HG02763 (cell line): ENCODE data around the gene APPBP2.
"Not testable (repeated sequence)": the region's sequence is repeated elsewhere in the genome, so short reads cannot be mapped to it uniquely, and the experiment has no call there.

Experiments
- ATAC-seq: cut with Tn5 transposase; IDR thresholded peaks from one replicate; pipeline ENCODE4 v1.9.1; 2021; ENCODE audit warnings: mild to moderate bottlenecking, moderate library complexity; ENCODE audit not compliant: unreplicated experiment

The APPBP2 gene, protein sequence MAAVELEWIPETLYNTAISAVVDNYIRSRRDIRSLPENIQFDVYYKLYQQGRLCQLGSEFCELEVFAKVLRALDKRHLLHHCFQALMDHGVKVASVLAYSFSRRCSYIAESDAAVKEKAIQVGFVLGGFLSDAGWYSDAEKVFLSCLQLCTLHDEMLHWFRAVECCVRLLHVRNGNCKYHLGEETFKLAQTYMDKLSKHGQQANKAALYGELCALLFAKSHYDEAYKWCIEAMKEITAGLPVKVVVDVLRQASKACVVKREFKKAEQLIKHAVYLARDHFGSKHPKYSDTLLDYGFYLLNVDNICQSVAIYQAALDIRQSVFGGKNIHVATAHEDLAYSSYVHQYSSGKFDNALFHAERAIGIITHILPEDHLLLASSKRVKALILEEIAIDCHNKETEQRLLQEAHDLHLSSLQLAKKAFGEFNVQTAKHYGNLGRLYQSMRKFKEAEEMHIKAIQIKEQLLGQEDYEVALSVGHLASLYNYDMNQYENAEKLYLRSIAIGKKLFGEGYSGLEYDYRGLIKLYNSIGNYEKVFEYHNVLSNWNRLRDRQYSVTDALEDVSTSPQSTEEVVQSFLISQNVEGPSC

DNA sequence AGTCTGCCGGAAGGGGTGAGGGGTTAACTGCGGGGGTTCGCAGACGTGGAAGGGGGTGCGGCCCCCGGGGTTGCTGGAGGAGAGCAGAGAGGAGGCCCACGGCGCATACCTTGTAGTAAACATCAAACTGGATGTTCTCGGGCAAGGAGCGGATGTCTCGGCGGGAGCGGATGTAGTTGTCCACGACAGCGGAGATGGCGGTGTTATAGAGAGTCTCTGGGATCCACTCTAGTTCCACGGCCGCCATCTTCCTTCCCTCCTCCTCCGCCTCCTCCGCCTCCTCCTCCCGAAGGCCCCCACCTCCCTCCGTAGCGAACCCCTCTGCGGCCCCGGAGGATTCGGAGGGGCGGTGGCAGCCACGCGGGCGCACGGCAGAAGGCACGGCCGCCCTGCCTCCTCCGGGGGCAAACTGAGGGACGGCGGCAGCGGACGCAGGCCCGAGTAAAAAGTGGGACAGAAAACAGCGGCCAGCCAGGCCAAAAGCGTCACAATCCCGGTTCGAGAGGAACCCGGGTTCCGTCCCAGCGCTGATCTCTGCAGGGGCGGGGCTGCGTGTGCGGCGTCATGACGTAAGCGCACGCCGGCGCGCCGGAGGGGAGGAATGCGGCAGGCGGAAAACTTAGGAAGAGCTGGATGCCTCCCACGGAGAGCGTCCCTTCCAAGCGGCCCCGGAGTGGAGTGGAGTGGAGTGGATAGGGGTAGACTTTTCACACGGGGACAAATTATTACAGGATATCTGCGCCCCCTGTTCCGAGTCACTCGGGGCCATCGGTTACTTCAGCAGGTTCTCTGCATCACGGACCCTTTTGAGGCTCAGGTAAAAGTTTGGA, at the start of gene APPBP2:
Gene APPBP2 (minus strand): TSS at position 558 of the 830 bp plus-strand sequence. CDS start 311 bp downstream, at position 247.
- peak; percentile 90 for ATAC-seq

DNA sequence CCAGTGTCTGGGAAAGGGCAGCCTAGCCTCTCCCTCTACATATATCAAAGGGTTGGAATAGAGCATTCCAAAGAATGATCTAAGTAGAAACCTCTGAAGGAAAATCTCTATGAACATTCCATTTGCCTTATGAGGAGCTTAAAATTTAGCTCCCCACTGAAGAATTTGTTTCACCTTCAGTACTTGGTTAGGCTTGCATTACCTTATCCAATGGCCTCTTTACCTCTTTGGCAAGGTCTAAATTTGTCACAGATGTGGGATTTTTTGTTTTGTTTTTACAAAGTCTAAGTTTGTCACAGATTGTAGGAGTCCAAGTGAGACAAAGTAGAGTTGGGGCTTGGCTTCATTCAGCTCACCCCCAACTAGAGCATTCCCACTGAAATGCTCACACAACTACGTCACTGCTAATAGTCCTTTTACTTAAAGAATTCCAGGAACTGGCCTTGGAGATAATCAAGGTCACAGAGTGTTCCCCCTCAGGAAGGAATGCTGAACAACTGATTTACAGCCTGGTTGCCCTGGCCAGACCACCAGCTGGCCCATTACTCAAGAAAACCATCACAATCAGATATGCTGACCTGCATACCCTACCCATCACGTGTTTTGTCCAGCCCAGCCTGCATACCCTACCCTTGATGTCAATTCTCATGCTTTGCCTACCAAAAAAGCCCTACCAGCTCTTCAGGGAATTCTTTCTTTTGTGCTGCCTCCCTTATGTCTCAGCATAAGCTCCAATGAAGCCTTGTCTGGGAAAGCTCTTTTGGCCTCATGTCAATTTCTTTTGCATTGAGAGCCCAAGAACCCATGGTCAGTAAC, 47.4 kb upstream of the APPBP2 start:
- ATAC-seq: no peak

DNA sequence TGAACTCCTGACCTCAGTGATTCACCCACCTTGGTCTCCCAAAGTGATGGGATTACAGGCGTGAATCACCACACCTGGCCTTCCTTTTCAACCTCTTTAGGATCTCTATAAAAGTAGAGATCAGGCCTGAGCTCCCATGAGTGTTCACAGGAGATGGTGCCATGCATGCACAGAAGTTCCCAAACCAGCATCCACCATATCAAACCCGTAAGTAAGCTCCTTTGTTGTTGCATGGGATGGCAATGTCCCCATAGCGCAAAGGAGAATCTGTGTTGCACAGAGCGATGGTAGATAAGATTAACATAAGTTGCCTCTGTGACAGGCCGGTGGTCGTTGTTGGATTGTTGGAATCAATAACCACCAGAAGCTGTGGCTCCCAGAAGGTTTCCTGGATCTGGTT, 39.2 kb upstream of the APPBP2 start:
- no peak for ATAC-seq

DNA sequence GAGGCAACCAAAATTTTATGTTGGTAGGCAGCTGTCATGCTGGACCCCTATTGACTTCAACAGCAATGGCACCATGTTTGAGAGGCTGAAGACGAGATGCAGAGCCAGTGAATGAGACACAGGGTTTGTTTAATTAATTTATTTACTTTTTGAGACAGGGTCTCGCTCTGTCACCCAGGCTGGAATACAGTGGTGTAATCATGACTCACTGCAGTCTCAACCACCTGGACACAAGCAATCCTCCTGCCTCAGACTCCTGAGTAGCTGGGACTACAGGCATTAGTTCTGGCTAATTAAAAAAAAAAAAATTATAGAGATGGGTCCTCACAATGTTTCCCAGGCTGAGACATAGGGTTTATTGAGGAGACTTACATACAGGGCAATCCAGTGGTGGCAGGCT, 37.7 kb upstream of the APPBP2 start:
- no peak for ATAC-seq

DNA sequence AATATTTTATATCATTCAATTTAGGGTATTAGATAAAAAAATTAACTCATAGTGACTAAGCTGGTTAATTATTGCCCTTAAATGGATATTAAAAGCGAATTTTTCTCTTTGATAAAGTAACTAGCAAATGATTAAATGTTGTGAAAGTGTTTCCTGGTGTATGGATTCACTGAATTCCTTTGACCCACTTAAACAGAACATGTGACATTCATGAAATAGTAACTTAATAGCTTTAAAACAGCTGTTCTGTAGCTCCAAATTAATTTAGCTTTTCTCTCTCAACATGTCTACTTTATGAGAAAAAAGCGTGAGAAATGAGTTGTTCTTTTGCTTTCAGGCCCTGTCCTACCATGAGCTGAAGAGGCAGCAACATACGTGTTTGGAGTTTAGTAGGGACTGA, 36.4 kb upstream of the APPBP2 start:
- no peak for ATAC-seq

DNA sequence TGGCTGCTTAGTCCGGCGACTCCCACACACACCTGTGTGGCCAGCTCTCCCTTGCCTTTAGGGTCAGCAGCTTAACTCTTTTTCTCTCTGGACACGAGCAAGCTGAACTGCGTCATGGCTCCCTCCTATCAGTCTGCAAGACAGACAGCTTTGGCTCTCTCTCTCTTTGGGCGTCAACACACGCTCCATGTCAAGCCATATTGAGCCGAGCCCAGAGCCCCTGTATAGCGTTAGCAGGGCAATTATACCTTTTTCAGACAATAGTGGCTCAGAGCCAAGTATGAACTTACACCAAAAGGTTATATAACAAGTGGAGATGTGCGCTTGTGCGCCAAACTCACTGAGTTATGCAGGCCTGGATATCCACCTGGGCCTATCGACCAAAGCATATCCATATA, 34.8 kb upstream of the APPBP2 start:
- no peak for ATAC-seq

DNA sequence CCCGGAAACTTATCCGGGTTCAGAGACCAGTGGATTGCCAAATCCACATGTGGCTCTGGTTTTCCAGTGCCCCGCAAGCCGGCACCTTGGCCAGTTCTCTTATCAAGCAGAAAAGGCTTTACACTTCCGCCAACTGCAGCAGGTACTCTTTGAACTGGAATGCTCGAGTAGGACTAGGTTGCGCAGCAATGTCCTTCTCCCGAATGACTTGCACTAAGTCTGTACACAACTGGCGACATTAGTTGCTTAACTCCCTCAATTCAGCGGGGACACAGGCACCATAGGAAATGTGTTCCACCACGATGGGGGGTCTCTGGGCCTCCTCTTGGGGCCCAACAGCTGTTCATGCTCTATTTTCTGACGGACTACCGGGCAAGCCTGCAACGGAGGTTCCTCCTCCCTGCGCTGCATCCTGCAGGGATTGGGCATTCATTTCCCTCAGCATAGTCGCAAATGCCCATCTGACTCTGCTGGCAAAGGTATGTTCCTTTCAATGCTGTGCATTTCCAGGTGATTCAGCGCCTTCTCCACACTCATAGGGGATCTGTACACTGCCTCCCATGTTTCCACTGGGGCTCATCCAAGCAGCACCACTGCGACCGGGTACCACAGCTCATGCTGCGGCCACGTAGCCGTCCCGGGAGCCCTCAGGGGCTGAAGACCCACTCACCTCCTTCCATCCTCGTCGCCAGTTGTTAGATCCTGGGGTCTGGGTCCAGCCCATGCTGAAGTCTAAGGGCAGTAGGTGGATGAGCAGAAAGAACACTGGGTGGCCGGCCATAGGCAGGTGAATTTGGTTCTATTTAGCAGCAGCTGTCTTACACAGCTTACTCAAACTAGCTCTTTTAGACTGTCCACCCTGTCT, 34.2 kb upstream of the APPBP2 start:
- no peak for ATAC-seq

DNA sequence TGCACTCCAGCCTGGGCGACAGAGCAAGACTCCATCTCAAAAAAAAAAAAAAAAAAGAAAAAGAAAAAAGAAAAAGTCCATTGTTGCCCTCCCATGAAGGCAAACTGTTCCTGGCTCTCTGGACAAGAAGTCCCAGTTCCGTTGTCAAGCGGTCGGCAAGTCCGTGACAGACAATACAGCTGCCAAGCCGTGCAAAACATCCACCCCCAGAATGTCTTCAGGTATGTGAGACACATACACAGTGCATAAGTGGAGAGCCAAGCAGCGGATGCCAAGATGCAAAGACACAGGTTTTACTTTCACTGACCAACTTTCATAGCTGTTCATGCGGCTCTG, 33.6 kb upstream of the APPBP2 start:
- no peak for ATAC-seq

DNA sequence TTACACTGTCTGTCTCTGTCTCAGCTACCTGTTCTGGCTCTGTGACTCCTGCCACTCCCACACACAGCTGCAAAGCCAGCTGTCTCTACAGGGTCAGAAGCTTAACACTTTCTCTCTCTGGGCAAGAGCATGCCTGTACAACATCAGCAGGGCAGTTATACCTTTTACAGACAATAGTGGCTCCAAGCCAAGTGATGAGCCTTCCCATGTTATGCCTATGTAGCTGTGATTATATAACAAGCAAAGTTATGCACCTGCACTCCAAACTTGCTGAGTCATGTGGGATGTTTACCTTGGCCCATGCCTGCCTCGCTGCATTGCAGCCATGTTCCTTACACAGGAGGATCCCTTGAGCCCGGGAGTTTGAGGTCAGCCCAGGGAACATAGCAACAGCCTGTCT, 31.8 kb upstream of the APPBP2 start:
- ATAC-seq: no peak

DNA sequence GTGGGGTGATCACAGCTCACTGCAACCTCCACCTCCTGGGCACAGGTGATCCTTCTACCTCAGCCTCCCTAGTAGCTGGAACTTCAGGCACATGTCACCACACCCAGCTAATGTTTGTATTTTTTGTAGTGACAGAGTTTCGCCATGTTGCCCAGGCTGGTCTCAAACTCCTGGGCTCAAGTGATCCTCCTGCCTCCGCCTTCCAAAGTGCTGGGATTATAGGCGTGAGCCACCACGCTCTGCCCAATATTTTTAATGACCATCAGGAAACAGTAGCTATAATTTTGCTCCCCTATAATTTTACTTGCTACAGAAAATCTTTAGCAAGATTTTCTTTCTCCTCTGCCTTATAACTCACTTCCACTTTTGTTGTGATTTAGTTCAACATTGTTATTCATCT, 29.7 kb upstream of the APPBP2 start:
- ATAC-seq: no peak

DNA sequence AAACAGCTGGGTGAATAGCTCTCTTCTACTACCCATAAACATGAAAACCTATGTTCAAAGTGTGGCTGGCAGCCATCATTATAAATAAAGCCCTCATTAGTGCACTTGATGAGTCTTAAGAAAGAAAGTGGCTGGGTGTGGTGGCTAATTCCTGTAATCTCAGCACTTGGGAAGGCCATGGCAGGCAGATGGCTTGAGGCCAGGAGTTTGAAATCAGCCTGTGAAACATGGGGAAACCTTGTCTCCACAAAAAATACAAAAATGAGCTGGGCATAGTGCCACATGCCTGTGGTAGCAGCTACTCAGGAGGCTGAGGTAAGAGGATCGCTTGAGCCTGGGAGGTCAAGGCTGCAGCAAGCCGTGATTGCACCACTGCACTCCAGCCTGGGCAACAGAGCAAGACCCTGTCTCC, 28.3 kb upstream of the APPBP2 start:
- no peak for ATAC-seq

DNA sequence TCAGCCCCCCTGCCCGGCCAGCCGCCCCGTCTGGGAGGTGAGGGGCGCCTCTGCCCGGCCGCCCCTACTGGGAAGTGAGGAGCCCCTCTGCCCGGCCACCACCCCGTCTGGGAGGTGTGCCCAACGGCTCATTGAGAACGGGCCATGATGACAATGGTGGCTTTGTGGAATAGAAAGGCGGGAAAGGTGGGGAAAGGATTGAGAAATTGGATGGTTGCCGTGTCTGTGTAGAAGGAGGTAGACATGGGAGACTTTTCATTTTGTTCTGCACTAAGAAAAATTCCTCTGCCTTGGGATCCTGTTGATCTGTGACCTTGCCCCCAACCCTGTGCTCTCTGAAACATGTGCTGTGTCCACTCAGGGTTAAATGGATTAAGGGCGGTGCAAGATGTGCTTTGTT, 26.2 kb upstream of the APPBP2 start:
- ATAC-seq: not testable (repeated sequence)

DNA sequence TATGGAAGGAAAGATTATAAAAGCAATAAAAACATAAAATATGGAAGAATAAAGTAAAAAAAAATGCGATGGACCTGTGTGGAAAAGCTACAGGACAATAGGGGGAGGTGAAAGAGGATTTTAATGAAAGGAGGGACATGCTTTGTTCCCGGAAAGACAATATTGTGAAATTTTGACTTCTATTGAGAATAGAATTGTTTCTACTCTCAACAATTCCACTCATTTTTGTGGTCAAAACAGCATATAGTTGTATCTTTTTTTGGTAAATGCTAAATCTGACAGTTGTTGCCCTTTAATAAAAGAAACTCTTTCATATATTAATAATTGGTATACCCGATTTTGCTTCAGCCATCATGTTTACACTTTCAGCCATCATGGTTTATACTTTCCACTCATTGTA, 22.9 kb upstream of the APPBP2 start:
- ATAC-seq: no peak

DNA sequence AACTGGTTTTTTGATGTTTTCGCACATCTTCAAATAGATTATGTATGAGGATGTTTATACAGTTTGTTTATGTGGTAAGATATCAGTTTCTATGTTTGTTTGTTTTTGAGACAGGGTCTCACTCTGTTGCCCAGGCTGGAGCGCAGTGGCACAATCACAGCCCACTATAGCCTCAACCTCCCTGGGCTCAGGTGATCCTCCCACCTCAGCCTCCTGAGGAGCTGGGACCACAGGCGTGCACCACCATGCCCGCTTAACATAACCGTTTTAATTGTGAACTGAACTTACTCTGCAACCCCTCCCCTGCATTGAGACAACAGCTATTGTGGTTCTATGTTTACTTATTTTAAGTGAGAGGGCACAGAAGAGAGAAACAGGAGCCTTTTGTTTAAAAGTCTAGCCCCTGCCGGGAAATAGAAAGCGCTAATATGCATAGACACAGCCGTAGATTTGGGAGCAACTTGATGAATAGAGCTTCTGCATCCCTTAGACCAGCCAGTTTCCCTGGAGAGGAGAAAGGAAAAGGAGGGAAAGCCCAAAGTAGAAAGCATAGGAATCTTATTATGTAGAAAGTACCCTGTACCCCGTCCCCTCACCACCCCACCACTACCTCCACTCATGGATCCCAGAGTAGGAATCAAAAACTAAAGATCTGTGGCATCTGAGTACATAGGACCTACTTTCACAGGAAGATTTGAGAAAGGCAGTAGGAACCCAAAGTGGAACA, 19.6 kb upstream of the APPBP2 start:
- ATAC-seq: no peak

DNA sequence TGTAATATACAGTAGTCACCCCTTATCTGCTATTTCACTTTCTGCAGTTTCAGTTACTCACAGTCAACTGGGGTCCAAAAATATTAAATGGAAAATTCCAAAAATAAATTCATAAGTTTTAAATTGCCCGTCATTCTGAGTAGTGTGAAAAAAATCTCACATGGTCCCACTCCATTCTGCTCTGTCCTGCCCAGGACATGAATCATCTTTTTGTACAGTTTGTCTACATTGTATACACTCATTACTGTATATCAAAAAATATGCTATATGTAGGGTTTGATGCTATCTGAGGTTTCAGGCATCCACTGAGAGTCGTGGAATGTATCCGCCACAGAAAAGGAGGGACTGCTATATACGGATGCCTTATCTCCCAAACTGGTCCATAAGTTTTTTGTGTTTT, 16.0 kb upstream of the APPBP2 start:
- no peak for ATAC-seq

DNA sequence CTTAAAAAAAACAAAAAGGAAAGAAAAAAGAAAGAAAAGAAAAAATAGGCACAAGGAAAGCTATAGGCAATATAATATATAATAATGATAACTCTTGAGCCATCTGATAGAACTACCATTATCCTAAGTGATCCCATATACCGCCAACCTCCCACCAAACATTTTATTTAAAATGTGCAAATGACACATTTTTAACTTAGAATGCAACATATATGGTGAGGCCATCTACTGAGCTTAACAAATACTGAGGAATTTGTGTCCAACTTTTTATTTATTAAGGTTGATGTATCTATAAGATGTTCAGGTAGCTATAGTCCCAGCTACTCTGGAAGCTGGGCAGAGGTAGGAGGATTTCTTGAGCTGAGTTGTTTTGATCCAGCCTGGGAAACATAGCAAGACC, 14.4 kb upstream of the APPBP2 start:
- no peak for ATAC-seq

DNA sequence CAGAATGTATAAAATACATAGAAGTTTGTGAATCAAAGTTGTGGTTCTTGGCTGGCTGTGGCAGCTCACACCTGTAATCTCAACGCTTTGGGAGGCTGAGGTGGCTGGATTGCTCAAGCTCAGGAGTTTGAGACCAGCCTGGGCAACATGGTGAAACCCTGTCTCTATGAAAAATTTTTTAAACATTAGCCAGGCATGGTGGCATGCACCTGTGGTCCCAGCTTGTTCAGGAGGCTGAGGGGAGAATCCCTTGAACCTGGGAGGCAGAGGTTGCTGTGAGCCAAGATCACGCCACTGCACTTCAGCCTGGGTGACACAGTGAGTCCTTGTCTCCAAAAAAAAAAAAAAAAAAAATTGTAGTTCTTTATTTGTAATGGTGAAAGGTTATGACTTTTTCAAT, 13.8 kb upstream of the APPBP2 start:
- ATAC-seq: no peak

DNA sequence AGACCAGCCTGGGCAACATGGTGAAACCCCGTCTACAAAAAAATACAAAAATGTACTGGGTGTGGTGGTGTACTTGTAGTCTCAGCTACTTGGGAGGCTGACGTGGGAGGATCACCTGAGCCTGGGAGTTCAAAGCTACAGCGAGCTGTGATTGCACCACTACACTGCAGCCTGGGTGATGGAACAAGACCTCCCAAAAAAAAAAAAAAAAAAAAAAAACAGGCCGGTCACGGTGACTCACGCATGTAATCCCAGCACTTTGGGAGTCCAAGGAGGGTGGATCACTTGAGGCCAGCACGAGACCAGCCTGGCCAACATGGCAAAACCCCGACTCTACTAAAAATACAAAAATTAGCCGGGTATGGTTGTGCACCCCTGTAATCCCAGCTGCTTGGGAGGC, 12.7 kb upstream of the APPBP2 start:
- no peak for ATAC-seq
